ENCODE measurements around the gene SHOC2. TPM values are rescaled to one million over a fixed set of nuclear protein-coding genes. Genes with fewer than 3 reads are reported as not detected.

Gene SHOC2
- total and polyA plus RNA-seq, 2 of the 8 experiments (the other 6 are each of a cell fraction or from before 2014, with no cell fraction given): 7.6 to 28.2 TPM

DNA sequence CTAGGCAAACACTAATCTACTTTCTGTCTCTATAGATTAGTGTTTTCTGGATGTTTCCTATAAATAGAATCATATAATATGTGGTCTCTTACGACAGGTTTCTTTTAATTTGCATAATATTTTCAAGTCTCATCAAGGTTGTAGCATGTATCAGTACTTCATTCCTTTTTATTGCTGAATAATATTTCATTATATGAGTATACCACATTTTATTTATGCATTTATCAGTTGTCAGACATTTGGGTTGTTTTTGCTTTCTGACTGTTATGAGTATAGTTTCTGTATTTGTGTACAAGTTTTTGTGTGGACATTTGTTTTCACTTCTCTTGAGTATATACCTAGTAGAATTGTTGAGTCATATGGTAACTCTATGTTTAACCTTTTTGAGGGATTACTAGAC lies 48.2 kb downstream of the SHOC2 start:
- 0% methylated on average over 1 of the region's 1 CpG; no CpG with 5 or more reads in 1 of the 2 experiments for WGBS, 2 experiments (ENCODE audit: extremely low coverage in 1 of 2, insufficient coverage in 1 of 2, insufficient read length in 1 of 2, insufficient replicate concordance in 2 of 2, low coverage in 1 of 2, low lambda C conversion rate in 2 of 2, missing lambda C conversion rate in 1 of 2)
- no peak overlapping the region for H3K4me3 ChIP-seq (ENCODE audit: extremely low read depth in 1 of 4, insufficient read depth in 2 of 4, low read depth in 3 of 4, low read length in 4 of 4)
- H4K20me1 ChIP-seq (replicated peaks in 1 of 2; ENCODE audit: control insufficient read depth in 1 of 2, insufficient read depth in 2 of 2, low read length in 2 of 2): no peaks in the 10 kb centered on the region

More for the DNA sequence above, 48.2 kb downstream of the SHOC2 start:
- H3K23me2 ChIP-seq (ENCODE audit: low read depth, low read length): no peaks in the 10 kb centered on the region
- peaks cover 0 to 3% (median 0%) of the 10 kb centered on the region in 4 experiments; a peak in 1 of 7 replicates for H3K4me1 ChIP-seq (replicated peaks in 1 of 4; ENCODE audit: control insufficient read depth in 3 of 4, insufficient read depth in 4 of 4, low read length in 3 of 4)
- no peaks in the 10 kb centered on the region for H3K27me3 ChIP-seq (replicated peaks in 1 of 4; ENCODE audit: control insufficient read depth in 3 of 4, extremely low read depth in 1 of 4, insufficient read depth in 3 of 4, low read length in 3 of 4)
- FAIRE-seq (no peak), DNase-seq (ENCODE audit: low read depth in 1 of 2, low spot score in 2 of 2) (no peak)
- H3K9ac ChIP-seq (replicated peaks in 1 of 4; ENCODE audit: extremely low read depth in 1 of 4, low read depth in 3 of 4, low read length in 3 of 4): no peak overlapping the region
- no peak overlapping the region for H3K27ac ChIP-seq (ENCODE audit: low read depth, low read length)
- H2BK12ac ChIP-seq (ENCODE audit: low read depth, low read length): no peak overlapping the region
- H2BK20ac ChIP-seq (ENCODE audit: low read length): no peak overlapping the region
- no peak overlapping the region for H4K91ac ChIP-seq (replicated peaks; ENCODE audit: insufficient read length, low read length)
- H2AFZ ChIP-seq (ENCODE audit: low read length): no peak overlapping the region
- no peaks in the 10 kb centered on the region for H3K36me3 ChIP-seq (ENCODE audit: control insufficient read depth in 2 of 4, insufficient read depth in 4 of 4, low read length in 3 of 4)
- no peak overlapping the region for H3K23ac ChIP-seq (ENCODE audit: insufficient read length)
- TF ChIP-seq TBP (IDR thresholded peaks at IDR 0.05; ENCODE audit: low read depth, low read length) (no peak), CEBPB (IDR thresholded peaks at IDR 0.05; ENCODE audit: low read depth, low read length) (no peak), SIX5 (IDR thresholded peaks at IDR 0.05; ENCODE audit: low read depth, low read length) (no peak), POU5F1 (IDR thresholded peaks at IDR 0.05; ENCODE audit: low read depth, low read length) (no peak), EZH2 (IDR thresholded peaks at IDR 0.05; ENCODE audit: low read depth, low read length, severe bottlenecking) (no peak), RNF2 (IDR thresholded peaks at IDR 0.05; ENCODE audit: borderline replicate concordance, low read depth, low read length, missing control alignments, poor library complexity, severe bottlenecking) (no peak), KDM1A (IDR thresholded peaks at IDR 0.05; ENCODE audit: borderline replicate concordance, low read length) (no peak), GTF2F1 (IDR thresholded peaks at IDR 0.05; ENCODE audit: borderline replicate concordance, low read depth, low read length) (no peak), RAD21 (IDR thresholded peaks at IDR 0.05 in 1 of 2, conservative IDR thresholded peaks at IDR 0.05 in 1 of 2; ENCODE audit: low read depth in 2 of 2, low read length in 2 of 2) (no peak)
- TF ChIP-seq, protein P1, sequence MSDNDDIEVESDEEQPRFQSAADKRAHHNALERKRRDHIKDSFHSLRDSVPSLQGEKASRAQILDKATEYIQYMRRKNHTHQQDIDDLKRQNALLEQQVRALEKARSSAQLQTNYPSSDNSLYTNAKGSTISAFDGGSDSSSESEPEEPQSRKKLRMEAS (IDR thresholded peaks at IDR 0.05): no peak
- no peak overlapping the region for H4K8ac ChIP-seq (ENCODE audit: extremely low read depth, insufficient read depth, low read length)
- no peak overlapping the region for H2BK120ac ChIP-seq (replicated peaks; ENCODE audit: low read depth, low read length)
- no peak overlapping the region for H3K56ac ChIP-seq (replicated peaks; ENCODE audit: insufficient read length, low read depth, low read length)
- H4K5ac ChIP-seq (ENCODE audit: insufficient read length, low read depth, low read length): no peak overlapping the region
- CTCF ChIA-PET (ENCODE audit: partially characterized antibody): no interaction called here
- H3K9me3 ChIP-seq (ENCODE audit: insufficient read depth in 2 of 2, low read depth in 1 of 2, low read length in 1 of 2): no peaks in the 10 kb centered on the region
- H3K4me2 ChIP-seq (ENCODE audit: insufficient read depth in 1 of 2, low read depth in 2 of 2, low read length in 2 of 2): no peak overlapping the region
- no peak overlapping the region for H2BK5ac ChIP-seq (ENCODE audit: low read depth, low read length)
- no peak overlapping the region for H3K18ac ChIP-seq (ENCODE audit: extremely low read depth, low read length)
- H3K79me1 ChIP-seq (ENCODE audit: low read depth, low read length): peaks cover 2% of the 10 kb centered on the region
- peaks cover 0 to 72% of the 10 kb centered on the region in 2 experiments; a peak in 2 of 4 replicates for H3K79me2 ChIP-seq (ENCODE audit: control insufficient read depth in 1 of 2, insufficient read depth in 2 of 2, low read length in 2 of 2)
- no peak overlapping the region for H3K4ac ChIP-seq (replicated peaks; ENCODE audit: insufficient read length, low read depth, low read length)
- no peak overlapping the region for H2BK15ac ChIP-seq (ENCODE audit: low read length)
- POLR2A ChIA-PET (ENCODE audit: partially characterized antibody): no interaction called here
- H3K14ac ChIP-seq (ENCODE audit: insufficient read length): no peak overlapping the region
- no peak overlapping the region for H2AK5ac ChIP-seq (ENCODE audit: low read depth, low read length)

Measured in H1 (cell line).